SK-N-SH (cell line): ENCODE measurements around the gene WLS. TPM values are rescaled to one million over a fixed set of nuclear protein-coding genes. Genes with fewer than 3 reads are reported as not detected.
"Not testable (repeated sequence)": the region's sequence is repeated elsewhere in the genome, so short reads cannot be mapped to it uniquely, and the experiment has no call there.

ENCODE experiments used
- CTCF ChIA-PET: fragments of 300-600, 350-600 bp; formaldehyde crosslinking; extraction: SDS; loops from one replicate; lab custom pipeline; 2021; lab: Yijun Ruan, JAX
- POLR2A ChIA-PET: fragments of 350-600 bp; sonication (Branson Sonifier 250); formaldehyde crosslinking; extraction: SDS; loops from one replicate; lab custom pipeline; 2020; ENCODE audit warnings: antibody characterized with exemption, inconsistent platforms; lab: Yijun Ruan, JAX
- DNase-seq: peaks from one replicate; pipeline ENCODE4 v3.0.0; 2012
- H2AFZ ChIP-seq: fragments of 200-600 bp; sonication (generic); 2 replicates; pipeline ENCODE4 v1.8.1; 2016; ENCODE audit warnings: antibody characterized with exemption, mild to moderate bottlenecking, low read depth
- H3F3A ChIP-seq: fragments of 200-600 bp; sonication (generic); replicated peaks from 2 replicates; pipeline ENCODE3; 2016; ENCODE audit warnings: antibody characterized with exemption, mild to moderate bottlenecking; ENCODE audit not compliant: insufficient read depth
- H3K27ac ChIP-seq, 2 experiments: fragments of 200-500 bp in 1 of 2; fragments of 200-600 bp in 1 of 2; sonication (Bioruptor generic) in 1 of 2; sonication (generic), shearing (Covaris generic) in 1 of 2; 2 replicates each; pipeline versions ENCODE4 v1.5.1 to v1.6.1; 2014 to 2016; ENCODE audit warnings: low read depth in 2 of 2, inconsistent platforms in 1 of 2, low read length in 1 of 2, mild to moderate bottlenecking in 1 of 2, mixed read lengths in 1 of 2
- H3K27me3 ChIP-seq: fragments of 200-600 bp; sonication (generic), shearing (Covaris generic); 2 replicates; pipeline ENCODE4 v1.6.1; 2016; ENCODE audit warnings: mixed run types; ENCODE audit not compliant: insufficient read depth
- H3K36me3 ChIP-seq, 2 experiments: fragments of 200-500 bp in 1 of 2; fragments of 200-600 bp in 1 of 2; sonication (Bioruptor generic) in 1 of 2; sonication (generic) in 1 of 2; replicated peaks in 1 of 2; 2 replicates each; pipeline versions ENCODE3 to v1.5.1; 2014 to 2016; ENCODE audit warnings: low read length in 1 of 2, mild to moderate bottlenecking in 1 of 2; ENCODE audit not compliant: insufficient read depth in 2 of 2, control insufficient read depth in 1 of 2
- H3K4me1 ChIP-seq, 2 experiments: fragments of 200-500 bp in 1 of 2; fragments of 200-600 bp in 1 of 2; sonication (Bioruptor generic) in 1 of 2; sonication (generic), shearing (Covaris generic) in 1 of 2; 2 replicates each; pipeline versions ENCODE4 v1.5.1 to v1.6.1; 2014 to 2016; ENCODE audit warnings: low read depth in 1 of 2, low read length in 1 of 2, mixed run types in 1 of 2; ENCODE audit not compliant: insufficient read depth in 2 of 2, control insufficient read depth in 1 of 2
- H3K4me2 ChIP-seq: fragments of 200-600 bp; sonication (generic), shearing (Covaris generic); 2 replicates; pipeline ENCODE4 v1.6.1; 2017; ENCODE audit warnings: mixed run types
- H3K4me3 ChIP-seq, 2 experiments: fragments of 200-500 bp in 1 of 2; fragments of 200-600 bp in 1 of 2; sonication (Bioruptor generic) in 1 of 2; sonication (generic), shearing (Covaris generic) in 1 of 2; 2 replicates each; pipeline versions ENCODE4 v1.5.1 to v1.8.1; 2014 to 2016; ENCODE audit warnings: low read depth in 2 of 2, inconsistent platforms in 1 of 2, low read length in 1 of 2, mild to moderate bottlenecking in 1 of 2, mixed read lengths in 1 of 2, moderate library complexity in 1 of 2
- H3K79me2 ChIP-seq: fragments of 200-600 bp; sonication (generic); 2 replicates; pipeline ENCODE4 v1.8.1; 2017; ENCODE audit warnings: mild to moderate bottlenecking; ENCODE audit not compliant: insufficient read depth
- H3K9ac ChIP-seq: fragments of 200-600 bp; sonication (generic); 2 replicates; pipeline ENCODE4 v1.6.1; 2017; ENCODE audit warnings: mixed run types
- H3K9me2 ChIP-seq: fragments of 200-600 bp; sonication (generic); 2 replicates; pipeline ENCODE4 v1.6.1; 2017; ENCODE audit warnings: mixed run types
- H3K9me3 ChIP-seq: fragments of 200-600 bp; sonication (generic); 2 replicates; pipeline ENCODE4 v1.6.1; 2017; ENCODE audit warnings: mixed run types, mild to moderate bottlenecking, moderate library complexity
- H4K20me1 ChIP-seq: fragments of 200-600 bp; sonication (generic); 2 replicates; pipeline ENCODE4 v1.6.1; 2017; ENCODE audit warnings: mild to moderate bottlenecking, mixed run types; ENCODE audit not compliant: insufficient read depth
- CHD2 ChIP-seq: fragments of 150-350 bp; IDR thresholded peaks from 2 replicates; pipeline ENCODE4 v1.6.1; 2018; ENCODE audit warnings: low read length; ENCODE audit not compliant: partially characterized antibody
- EZH2phosphoT487 ChIP-seq: fragments of 200-600 bp; sonication (generic); IDR thresholded peaks from 2 replicates; pipeline ENCODE4 v1.6.1; 2017; ENCODE audit warnings: low read depth, mixed run types, mild to moderate bottlenecking, antibody characterized with exemption, moderate library complexity, borderline replicate concordance
- FOXJ3 ChIP-seq: sonication (generic); formaldehyde crosslinking; IDR thresholded peaks from 2 replicates; pipeline ENCODE4 v1.5.1; 2020; ENCODE audit warnings: mild to moderate bottlenecking, missing genetic modification reagents
- IRF3 ChIP-seq: fragments of 150-350 bp; IDR thresholded peaks from 2 replicates; pipeline ENCODE4 v1.6.1; 2016; ENCODE audit warnings: mild to moderate bottlenecking, low read depth, low read length
- JUND ChIP-seq: IDR thresholded peaks from 2 replicates; pipeline ENCODE4 v1.4.0; 2012
- NRF1 ChIP-seq: IDR thresholded peaks from 2 replicates; pipeline ENCODE4 v1.6.1; 2012; ENCODE audit warnings: low read depth, mild to moderate bottlenecking, low read length
- POLR2AphosphoS5 ChIP-seq: IDR thresholded peaks from 2 replicates; pipeline ENCODE4 v1.6.1; 2012; ENCODE audit warnings: low read depth, low read length
- RCOR1 ChIP-seq: fragments of 150-350 bp; IDR thresholded peaks from 2 replicates; pipeline ENCODE4 v1.6.1; 2017; ENCODE audit warnings: antibody characterized with exemption, low read length
- REST ChIP-seq: IDR thresholded peaks from 2 replicates; pipeline ENCODE4 v1.6.1; 2012; ENCODE audit warnings: mild to moderate bottlenecking, low read depth, low read length, moderate library complexity
- RXRA ChIP-seq: IDR thresholded peaks from 2 replicates; pipeline ENCODE4 v1.4.0; 2012; ENCODE audit warnings: low read depth, mild to moderate bottlenecking, borderline replicate concordance
- TEAD4 ChIP-seq: IDR thresholded peaks from 2 replicates; pipeline ENCODE4 v1.4.0; 2012; ENCODE audit warnings: mild to moderate bottlenecking, borderline replicate concordance; ENCODE audit not compliant: insufficient read depth
- YY1 ChIP-seq: IDR thresholded peaks from 2 replicates; pipeline ENCODE4 v1.4.0; 2012; ENCODE audit warnings: low read depth, mild to moderate bottlenecking
- whole genome bisulfite sequencing: methylation state at CpG from one replicate; pipeline ENCODE4 v1.1.6; 2017; ENCODE audit warnings: low lambda C conversion rate; 5-methylcytosine and 5-hydroxymethylcytosine counted together
- polyA plus RNA-seq, 3 experiments: library from polyadenylated mRNA; depleted of rRNA; stranded (reverse); fragments of >200 nt; gene quantifications; 2 replicates each; pipeline ENCODE4 v1.2.3, GENCODE V29; 2012
- TF ChIP-seq, protein P1 (sequence below): IDR thresholded peaks from 2 replicates; pipeline ENCODE4 v1.4.0; 2012; ENCODE audit warnings: low read depth, borderline replicate concordance
- TF ChIP-seq, protein P2 (sequence below): fragments of 200-600 bp; sonication (generic); IDR thresholded peaks from 2 replicates; pipeline ENCODE4 v1.6.1; 2017; ENCODE audit warnings: antibody characterized with exemption, mild to moderate bottlenecking, moderate library complexity

Gene WLS
- polyA plus RNA-seq, 1 of the 3 experiments (the other 2 are of a cell fraction) = 69.0 TPM

- H3K36me3 ChIP-seq, H3K9me2 ChIP-seq, POLR2A ChIA-PET, H3K27me3 ChIP-seq, DNase-seq, H3K79me2 ChIP-seq, H3K9ac ChIP-seq, H3K27ac ChIP-seq, H3K4me3 ChIP-seq, CTCF ChIA-PET, H3K4me2 ChIP-seq, H3K9me3 ChIP-seq, H2AFZ ChIP-seq, H4K20me1 ChIP-seq: not testable (repeated sequence)
- Histone ChIP-seq H3F3A (peaks cover 25% of the 10 kb centered on the region), H3K4me1 (peaks cover 25 to 27% of the 10 kb centered on the region in 2 experiments)
- WGBS = 87% methylated on average over 1 of the region's 1 CpG
Observed at GRCh38 chr1:68171795-68172194, 60.5 kb downstream of the WLS start.

DNA sequence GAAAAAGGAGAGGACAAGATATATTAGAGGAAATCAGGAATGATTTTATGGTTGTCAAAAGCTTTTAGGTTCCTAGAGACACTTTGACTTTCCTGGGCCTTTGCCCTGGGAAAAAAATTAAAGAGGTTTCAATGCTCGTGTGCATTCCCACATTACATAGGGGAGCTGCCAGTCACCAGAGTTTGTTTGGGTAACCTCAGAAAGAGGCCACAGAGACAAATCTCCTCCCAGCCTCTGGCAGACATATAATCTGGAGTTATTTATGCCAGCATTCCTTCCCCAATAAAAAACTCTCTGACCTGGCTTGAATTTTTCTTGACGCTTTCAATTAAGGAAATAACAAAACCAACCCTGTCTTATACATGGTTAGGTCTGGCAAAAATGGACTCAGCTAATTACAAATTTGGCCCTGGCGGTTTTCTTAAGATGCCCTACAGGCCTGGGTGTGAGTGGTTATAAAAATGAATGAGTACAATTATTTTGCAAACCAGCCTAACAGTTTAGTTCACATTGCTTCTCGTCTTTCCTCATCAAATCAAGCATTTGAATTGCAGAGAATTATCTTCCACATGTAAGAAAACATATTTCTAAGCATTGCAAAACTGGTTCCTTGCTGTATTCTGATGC lies 63.7 kb downstream of the WLS start:
- WGBS = 94% methylated on average over 4 of the region's 4 CpGs
- H3K27me3 ChIP-seq = no peaks in the 10 kb centered on the region
- H3K4me3 ChIP-seq = no peak overlapping the region
- H3K9me2 ChIP-seq = no peaks in the 10 kb centered on the region
- peaks cover 3 to 4% of the 10 kb centered on the region in 2 experiments for H3K36me3 ChIP-seq
- ChIA-PET POLR2A (no interaction called here), CTCF (interaction anchor here (0.7 kb wide), 1 partner anchor 12 kb away, joined by 3 read pairs; no protein-coding TSS in a partner anchor)
- no peak for DNase-seq
- H3K27ac ChIP-seq = no peak overlapping the region; a peak in 1 of 4 replicates
- no peaks in the 10 kb centered on the region for H3K9me3 ChIP-seq
- H3K9ac ChIP-seq = no peak overlapping the region
- H3F3A ChIP-seq = peaks cover 5% of the 10 kb centered on the region
- no peak for TF ChIP-seq REST
- no peak for TF ChIP-seq TEAD4
- no peak for TF ChIP-seq YY1
- no peak for TF ChIP-seq EZH2phosphoT487
- no peak for TF ChIP-seq JUND
- no peak for TF ChIP-seq NRF1
- TF ChIP-seq, protein P1, sequence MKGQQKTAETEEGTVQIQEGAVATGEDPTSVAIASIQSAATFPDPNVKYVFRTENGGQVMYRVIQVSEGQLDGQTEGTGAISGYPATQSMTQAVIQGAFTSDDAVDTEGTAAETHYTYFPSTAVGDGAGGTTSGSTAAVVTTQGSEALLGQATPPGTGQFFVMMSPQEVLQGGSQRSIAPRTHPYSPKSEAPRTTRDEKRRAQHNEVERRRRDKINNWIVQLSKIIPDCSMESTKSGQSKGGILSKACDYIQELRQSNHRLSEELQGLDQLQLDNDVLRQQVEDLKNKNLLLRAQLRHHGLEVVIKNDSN = no peak
- TF ChIP-seq RXRA = no peak
- no peak for TF ChIP-seq FOXJ3 (CRISPR knock-in tag)
- no peak for TF ChIP-seq IRF3
- TF ChIP-seq, protein P2, sequence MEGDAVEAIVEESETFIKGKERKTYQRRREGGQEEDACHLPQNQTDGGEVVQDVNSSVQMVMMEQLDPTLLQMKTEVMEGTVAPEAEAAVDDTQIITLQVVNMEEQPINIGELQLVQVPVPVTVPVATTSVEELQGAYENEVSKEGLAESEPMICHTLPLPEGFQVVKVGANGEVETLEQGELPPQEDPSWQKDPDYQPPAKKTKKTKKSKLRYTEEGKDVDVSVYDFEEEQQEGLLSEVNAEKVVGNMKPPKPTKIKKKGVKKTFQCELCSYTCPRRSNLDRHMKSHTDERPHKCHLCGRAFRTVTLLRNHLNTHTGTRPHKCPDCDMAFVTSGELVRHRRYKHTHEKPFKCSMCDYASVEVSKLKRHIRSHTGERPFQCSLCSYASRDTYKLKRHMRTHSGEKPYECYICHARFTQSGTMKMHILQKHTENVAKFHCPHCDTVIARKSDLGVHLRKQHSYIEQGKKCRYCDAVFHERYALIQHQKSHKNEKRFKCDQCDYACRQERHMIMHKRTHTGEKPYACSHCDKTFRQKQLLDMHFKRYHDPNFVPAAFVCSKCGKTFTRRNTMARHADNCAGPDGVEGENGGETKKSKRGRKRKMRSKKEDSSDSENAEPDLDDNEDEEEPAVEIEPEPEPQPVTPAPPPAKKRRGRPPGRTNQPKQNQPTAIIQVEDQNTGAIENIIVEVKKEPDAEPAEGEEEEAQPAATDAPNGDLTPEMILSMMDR = no peak
- TF ChIP-seq POLR2AphosphoS5 = no peak
- TF ChIP-seq RCOR1 = no peak
- no peak for TF ChIP-seq CHD2
- peaks cover 4 to 7% of the 10 kb centered on the region in 2 experiments for H3K4me1 ChIP-seq
- no peak overlapping the region for H2AFZ ChIP-seq
- H3K79me2 ChIP-seq = peaks cover 9% of the 10 kb centered on the region
- H4K20me1 ChIP-seq = no peaks in the 10 kb centered on the region
- no peak overlapping the region for H3K4me2 ChIP-seq
